ENCODE results near the gene POPDC2. TPM values are rescaled to one million over a fixed set of nuclear protein-coding genes. Genes with fewer than 3 reads are reported as not detected.

POPDC2 gene
- total RNA-seq, 1 experiment from 2014 or later: 0.77 TPM

DNA sequence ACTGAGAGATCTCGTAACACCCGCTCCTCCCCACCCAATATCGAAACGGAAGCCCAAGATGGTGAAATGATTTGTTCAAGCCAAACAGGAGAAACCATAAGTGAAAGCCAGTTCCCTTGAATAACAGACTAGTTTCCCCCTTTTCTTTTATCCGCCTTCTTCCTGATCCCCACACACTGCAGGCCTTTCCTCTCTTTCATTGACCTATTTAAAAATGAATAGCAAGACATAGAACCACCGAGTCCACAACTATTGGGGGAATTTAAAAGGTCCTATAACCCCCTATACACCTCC is 17.2 kb upstream of the POPDC2 start:
- Mint-ChIP-seq H3K27me3 (ENCODE audit: insufficient read depth, unreplicated experiment) (no peaks in the 10 kb centered on the region), H3K36me3 (ENCODE audit: insufficient read depth, unreplicated experiment) (peaks cover 7% of the 10 kb centered on the region), H3K9me3 (ENCODE audit: unreplicated experiment) (no peaks in the 10 kb centered on the region), H3K4me3 (ENCODE audit: unreplicated experiment) (peak overlapping the region; percentile 84), H3K27ac (ENCODE audit: unreplicated experiment) (peak overlapping the region; percentile 90), H3K4me1 (ENCODE audit: low read depth, unreplicated experiment) (peaks cover 6% of the 10 kb centered on the region)
- CTCF ChIA-PET: no interaction called here
- POLR2A ChIA-PET: interaction anchor here (1.5 kb wide), 1 partner anchor 418 kb away, joined by 5 read pairs; no protein-coding TSS in a partner anchor
- BruUV-seq (replicated peaks): no TSS peak
- no peak for DNase-seq
- H3K4me3 ChIP-seq (ENCODE audit: low read depth, low read length): peak overlapping the region; percentile 35
- no peaks in the 10 kb centered on the region; the same call in 1 of the 2 replicates for H3K36me3 ChIP-seq (ENCODE audit: control insufficient read depth, insufficient read depth, low read length)
- no peaks in the 10 kb centered on the region for H3K9me3 ChIP-seq
- TF ChIP-seq, protein P1, sequence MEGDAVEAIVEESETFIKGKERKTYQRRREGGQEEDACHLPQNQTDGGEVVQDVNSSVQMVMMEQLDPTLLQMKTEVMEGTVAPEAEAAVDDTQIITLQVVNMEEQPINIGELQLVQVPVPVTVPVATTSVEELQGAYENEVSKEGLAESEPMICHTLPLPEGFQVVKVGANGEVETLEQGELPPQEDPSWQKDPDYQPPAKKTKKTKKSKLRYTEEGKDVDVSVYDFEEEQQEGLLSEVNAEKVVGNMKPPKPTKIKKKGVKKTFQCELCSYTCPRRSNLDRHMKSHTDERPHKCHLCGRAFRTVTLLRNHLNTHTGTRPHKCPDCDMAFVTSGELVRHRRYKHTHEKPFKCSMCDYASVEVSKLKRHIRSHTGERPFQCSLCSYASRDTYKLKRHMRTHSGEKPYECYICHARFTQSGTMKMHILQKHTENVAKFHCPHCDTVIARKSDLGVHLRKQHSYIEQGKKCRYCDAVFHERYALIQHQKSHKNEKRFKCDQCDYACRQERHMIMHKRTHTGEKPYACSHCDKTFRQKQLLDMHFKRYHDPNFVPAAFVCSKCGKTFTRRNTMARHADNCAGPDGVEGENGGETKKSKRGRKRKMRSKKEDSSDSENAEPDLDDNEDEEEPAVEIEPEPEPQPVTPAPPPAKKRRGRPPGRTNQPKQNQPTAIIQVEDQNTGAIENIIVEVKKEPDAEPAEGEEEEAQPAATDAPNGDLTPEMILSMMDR (IDR thresholded peaks at IDR 0.05; ENCODE audit: insufficient read depth in 1 of 2, low read depth in 1 of 2, low read length in 1 of 2, severe bottlenecking in 1 of 2, unreplicated experiment in 1 of 2): no peak
- H3K4me1 ChIP-seq: peaks cover 13% of the 10 kb centered on the region
- intact Hi-C loops (cut with micrococcal nuclease; ENCODE audit: unreplicated experiment): loop anchor here (1.0 to 10.0 kb wide), 5 partner anchors 45 to 263 kb away; partner anchors contain the start of genes TIMMDC1 and TMEM39A
- H3K27me3 ChIP-seq (replicated peaks; ENCODE audit: control insufficient read depth, insufficient read depth, low read length): no peaks in the 10 kb centered on the region

DNA sequence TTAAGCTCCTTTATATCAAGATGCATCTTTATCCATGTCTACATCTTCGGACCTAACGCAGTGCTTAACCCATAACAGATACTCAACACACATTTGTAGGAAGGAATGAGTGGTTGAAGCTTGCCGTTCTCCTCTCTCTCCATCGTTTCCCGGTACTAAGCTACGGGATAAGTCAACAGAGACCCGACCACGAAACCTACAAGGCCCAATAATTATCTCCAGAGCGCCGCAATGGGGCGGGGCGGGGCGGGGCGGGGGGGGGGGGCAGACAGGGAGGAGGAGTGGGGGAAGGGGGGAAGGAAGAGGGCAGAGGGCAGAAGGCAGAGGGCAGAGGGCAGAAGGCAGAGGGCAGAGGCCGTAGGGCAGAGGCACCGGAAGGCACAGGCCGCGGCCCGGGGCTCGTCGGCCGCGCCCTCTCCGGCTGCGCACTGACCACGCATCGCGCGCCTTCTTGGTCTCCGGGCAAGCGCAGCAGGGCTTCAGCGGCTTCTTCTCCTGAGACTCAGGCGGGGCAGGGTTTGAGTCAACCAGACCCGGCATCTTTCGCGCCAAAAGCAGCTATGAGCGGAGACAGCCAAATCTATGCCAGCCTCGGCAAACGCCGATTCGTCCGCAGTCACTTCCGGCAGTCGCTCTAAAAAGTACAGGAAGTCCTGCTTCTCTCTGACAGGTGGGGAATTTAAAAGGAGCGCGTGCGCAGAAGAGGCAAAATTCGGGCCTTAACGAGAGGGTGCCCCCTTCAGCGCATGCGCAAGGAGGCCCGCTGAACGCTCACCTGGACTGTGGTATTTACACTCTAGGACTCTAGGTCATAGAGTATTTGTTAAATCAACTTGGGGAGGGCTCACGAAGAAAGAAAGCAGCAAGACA is 16.6 kb upstream of the POPDC2 start, which contains the start of gene COX17:
Gene COX17, minus strand, starts transcription at position 636 of the 870 bp plus-strand sequence. Its CDS starts 96 bp downstream, at position 540.
- Histone ChIP-seq H3K4me3 (ENCODE audit: low read depth, low read length) (peak within 1 kb of the TSS; percentile 67), H3K4me1 (peaks cover 13% of the 10 kb centered on the region), H3K27me3 (replicated peaks; ENCODE audit: control insufficient read depth, insufficient read depth, low read length) (no peaks in the 10 kb centered on the region), H3K36me3 (ENCODE audit: control insufficient read depth, insufficient read depth, low read length) (no peaks in the 10 kb centered on the region; the same call in 1 of the 2 replicates), H3K9me3 (no peaks in the 10 kb centered on the region)
- ChIA-PET CTCF (no interaction called here), POLR2A (interaction anchor here (0.6 to 1.5 kb wide), 3 partner anchors 140 to 418 kb away, joined by 5 to 6 read pairs (median 5); partner anchors contain the start of gene TIMMDC1)
- Mint-ChIP-seq H3K27me3 (ENCODE audit: insufficient read depth, unreplicated experiment) (no peaks in the 10 kb centered on the region), H3K4me1 (ENCODE audit: low read depth, unreplicated experiment) (peaks cover 6% of the 10 kb centered on the region), H3K4me3 (ENCODE audit: unreplicated experiment) (peak within 1 kb of the TSS; percentile 84), H3K9me3 (ENCODE audit: unreplicated experiment) (no peaks in the 10 kb centered on the region), H3K27ac (ENCODE audit: unreplicated experiment) (peak within 1 kb of the TSS; percentile 90), H3K36me3 (ENCODE audit: insufficient read depth, unreplicated experiment) (peaks cover 10% of the 10 kb centered on the region)
- peak; percentile 96 to 97 for DNase-seq
- TF ChIP-seq, protein P1 (IDR thresholded peaks at IDR 0.05; ENCODE audit: insufficient read depth in 1 of 2, low read depth in 1 of 2, low read length in 1 of 2, severe bottlenecking in 1 of 2, unreplicated experiment in 1 of 2): no peak
- intact Hi-C loops (cut with micrococcal nuclease; ENCODE audit: unreplicated experiment): loop anchor here (1.0 to 10.0 kb wide), 5 partner anchors 45 to 262 kb away; partner anchors contain the start of genes TIMMDC1 and TMEM39A
- BruUV-seq (replicated peaks): no TSS peak

DNA sequence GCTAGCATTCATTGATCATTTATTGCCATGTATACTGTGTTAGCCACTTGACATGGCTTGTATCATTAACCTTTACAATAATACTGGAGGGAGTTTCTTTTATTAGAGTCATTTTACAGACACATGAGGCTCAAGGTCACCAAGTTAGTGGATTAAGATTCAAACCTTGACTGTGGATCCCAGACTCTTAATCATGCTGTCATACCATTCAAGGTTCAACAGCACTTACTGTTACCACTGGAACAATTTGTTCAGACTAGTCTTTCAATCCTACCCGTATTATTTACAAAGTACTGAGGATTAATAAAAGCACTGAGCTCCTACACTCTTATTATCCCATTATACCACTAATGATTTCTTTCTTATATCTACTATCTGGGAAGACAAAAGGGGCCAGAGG is 15.6 kb upstream of the POPDC2 start:
- Mint-ChIP-seq H3K36me3 (ENCODE audit: insufficient read depth, unreplicated experiment) (peaks cover 18% of the 10 kb centered on the region), H3K27me3 (ENCODE audit: insufficient read depth, unreplicated experiment) (no peaks in the 10 kb centered on the region), H3K9me3 (ENCODE audit: unreplicated experiment) (no peaks in the 10 kb centered on the region), H3K27ac (ENCODE audit: unreplicated experiment) (peak overlapping the region; percentile 90), H3K4me1 (ENCODE audit: low read depth, unreplicated experiment) (peaks cover 6% of the 10 kb centered on the region), H3K4me3 (ENCODE audit: unreplicated experiment) (peak overlapping the region; percentile 84)
- TF ChIP-seq, protein P1 (IDR thresholded peaks at IDR 0.05; ENCODE audit: insufficient read depth in 1 of 2, low read depth in 1 of 2, low read length in 1 of 2, severe bottlenecking in 1 of 2, unreplicated experiment in 1 of 2): no peak
- Histone ChIP-seq H3K4me1 (peaks cover 13% of the 10 kb centered on the region), H3K4me3 (ENCODE audit: low read depth, low read length) (peak overlapping the region; percentile 67), H3K36me3 (ENCODE audit: control insufficient read depth, insufficient read depth, low read length) (no peaks in the 10 kb centered on the region; the same call in 1 of the 2 replicates), H3K9me3 (no peaks in the 10 kb centered on the region), H3K27me3 (replicated peaks; ENCODE audit: control insufficient read depth, insufficient read depth, low read length) (no peaks in the 10 kb centered on the region)
- CTCF ChIA-PET: no interaction called here
- no peak for DNase-seq
- intact Hi-C loops (cut with micrococcal nuclease; ENCODE audit: unreplicated experiment): loop anchor here (2.0 to 10.0 kb wide), 4 partner anchors 44 to 261 kb away; partner anchors contain the start of gene TMEM39A
- no TSS peak for BruUV-seq (replicated peaks)
- POLR2A ChIA-PET: interaction anchor here (1.4 to 1.5 kb wide), 2 partner anchors 178 to 419 kb away, joined by 5 to 6 read pairs; partner anchors contain the start of gene TIMMDC1
